ENCODE data around the gene CYB561D2.
A peak's percentile ranks its signal among the peaks of the same experiment; 100 is the strongest.

The CYB561D2 gene

DNA sequence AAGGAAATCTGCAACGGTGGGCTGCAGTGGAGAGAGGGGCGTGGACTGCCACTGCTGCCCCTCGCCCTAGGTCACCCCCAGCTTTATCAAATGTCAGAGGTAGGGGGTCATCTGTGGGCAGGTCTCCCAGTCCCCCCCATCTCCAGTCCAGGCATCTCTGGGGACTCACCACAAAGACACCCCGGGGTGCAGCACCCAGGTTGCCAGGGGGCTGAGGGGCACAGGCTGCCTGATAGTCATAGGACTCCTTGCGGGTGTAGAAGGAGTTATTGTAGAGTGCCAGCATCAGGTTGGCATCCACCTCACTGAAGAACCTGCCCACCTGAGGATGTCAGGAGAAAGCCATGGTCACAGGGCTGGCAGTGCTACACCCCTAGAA lies 15.2 kb downstream of the CYB561D2 start:
- no peak for DNase-seq

DNA sequence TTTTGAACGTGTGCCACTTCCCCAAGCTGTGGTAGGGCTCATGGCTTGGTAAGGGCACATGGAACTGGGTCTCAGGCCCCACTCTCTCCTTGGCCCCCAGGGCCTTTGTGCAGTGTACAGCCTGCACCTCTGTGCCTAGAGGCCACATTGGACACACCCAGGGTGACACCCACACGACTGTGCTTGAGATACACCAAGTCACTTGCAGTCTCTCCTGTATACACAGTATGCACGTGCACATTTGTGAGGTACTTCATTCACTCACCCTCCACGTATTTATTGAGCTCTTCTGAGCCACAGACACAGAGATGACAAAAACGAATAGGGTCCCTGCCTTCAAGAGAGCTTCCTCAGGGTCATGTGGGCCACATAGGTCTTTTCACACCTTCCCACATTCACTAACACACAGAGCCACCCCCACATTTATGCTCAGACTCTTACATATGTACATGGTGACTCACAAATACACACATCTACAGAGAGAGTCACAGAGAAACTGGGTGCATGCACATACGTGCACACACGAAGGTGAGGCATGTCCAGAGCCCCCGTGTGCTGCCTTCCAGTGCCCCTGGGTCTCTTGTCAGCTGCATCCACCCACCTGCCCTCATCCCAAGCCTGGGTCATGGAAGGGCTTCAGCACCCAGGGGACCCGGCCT lies 18.5 kb downstream of the CYB561D2 start:
- DNase-seq = no peak

DNA sequence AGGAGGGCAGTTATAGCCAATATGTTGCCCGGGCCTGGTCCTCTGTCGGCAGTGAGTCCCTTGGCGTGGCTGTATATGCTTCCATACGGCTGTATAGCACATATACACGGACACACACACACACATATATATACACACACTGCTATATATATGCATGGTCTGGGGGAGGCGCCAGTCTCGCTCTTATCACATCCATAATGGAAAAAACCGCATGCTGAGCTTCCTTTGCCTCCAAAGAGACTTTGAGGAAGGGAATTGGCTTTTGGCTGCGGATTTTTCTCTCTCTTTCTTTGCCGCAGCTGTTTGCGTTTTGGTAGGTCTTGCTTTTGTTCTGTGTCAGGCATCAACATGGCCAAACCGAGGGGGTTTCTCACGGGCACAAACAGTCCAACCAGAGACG lies 19.9 kb downstream of the CYB561D2 start:
- peak; percentile 49 for DNase-seq

GRCh38 chr3:50371133-50371685 lies 20.5 kb downstream of the CYB561D2 start:
- DNase-seq = peak; percentile 12

GRCh38 chr3:50372349-50372748 lies 21.7 kb downstream of the CYB561D2 start:
- DNase-seq = no peak

DNA sequence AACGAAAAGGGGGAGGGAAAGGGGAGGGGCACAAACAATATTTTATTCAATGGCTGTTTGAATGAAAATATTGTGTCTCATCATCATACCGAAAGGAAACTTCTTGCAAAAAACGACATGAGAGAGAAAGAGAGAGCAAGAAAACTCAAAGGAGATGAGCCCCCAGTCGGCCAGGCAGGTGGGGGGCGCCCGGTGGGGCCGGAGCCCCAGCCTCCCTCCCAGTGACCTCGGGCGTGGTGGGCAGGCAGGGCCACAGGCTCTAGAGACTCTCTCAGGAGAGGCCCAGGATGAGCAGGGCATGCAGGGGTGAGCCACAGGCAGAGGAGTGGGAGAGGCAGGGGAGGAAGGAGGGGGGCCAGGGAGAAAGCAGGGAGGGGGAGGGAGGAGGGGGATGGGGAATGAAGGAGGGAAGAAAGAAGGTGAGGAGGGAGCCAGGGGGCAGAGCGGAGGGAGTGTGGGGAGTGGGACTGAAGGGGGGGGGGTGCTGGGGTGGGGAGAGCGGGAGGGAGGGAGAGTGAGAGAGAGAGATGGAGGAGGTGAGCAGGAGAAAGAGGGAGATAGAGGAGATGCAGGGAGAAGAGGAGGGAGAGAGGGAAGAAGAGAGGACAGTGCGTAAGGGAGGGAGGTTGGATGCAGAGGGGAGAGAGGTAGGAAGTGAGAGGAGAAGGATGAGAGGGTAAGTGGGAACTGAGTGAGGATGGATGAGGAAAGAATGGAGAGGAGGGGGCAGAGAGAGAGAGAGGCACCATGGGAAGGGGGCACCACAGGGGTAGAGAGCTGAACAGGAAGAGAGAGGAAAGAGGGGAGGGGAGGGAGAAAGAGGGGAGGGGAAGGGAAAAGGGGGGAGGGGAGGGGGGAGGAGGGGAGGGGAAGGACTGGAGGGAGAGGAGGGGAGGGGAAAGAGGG lies 22.7 kb downstream of the CYB561D2 start:
- DNase-seq = no peak

DNA sequence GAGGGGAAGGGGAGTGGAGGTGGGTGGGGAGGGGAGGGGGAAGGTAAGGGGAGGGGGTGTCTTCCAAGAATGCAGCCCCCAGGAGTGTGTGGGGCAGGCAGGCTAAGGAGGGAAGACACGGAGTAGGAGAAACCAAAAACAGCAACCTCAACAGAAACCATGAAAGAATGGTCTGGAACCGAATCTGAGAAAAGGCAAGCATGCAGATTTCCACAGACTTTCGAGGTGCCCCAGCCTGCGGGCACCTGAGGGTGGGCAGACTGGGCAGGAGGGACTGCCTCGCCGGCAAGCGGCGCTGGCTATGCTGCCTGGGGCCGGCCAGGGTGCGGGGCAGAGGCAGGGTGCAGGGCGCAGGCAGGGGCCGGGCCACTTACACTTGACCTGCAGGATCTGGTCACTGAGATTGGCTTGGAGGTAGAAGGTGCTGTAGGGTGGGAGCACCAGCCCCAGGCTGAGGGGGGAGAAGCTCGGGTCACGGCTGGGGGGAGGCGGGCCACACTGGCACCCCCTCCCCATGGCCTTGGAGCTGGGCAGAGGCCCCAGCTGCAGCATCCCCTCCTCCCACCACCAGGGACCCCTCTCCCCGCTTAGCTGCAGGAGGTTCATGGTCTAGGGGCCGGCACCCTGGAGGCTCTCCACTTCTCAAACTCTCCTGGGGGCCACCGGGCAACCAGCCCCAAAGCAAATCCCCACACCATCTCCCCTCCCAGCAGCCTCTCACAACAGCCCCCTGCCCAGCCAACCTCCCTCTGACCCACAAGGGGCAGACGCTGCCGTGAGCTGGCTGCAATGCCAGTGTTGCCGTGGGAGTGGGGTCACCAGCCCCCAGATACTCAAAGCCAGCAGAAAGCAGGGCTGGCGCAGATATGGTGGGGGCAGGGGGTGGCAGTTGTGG lies 23.9 kb downstream of the CYB561D2 start:
- DNase-seq = no peak

DNA sequence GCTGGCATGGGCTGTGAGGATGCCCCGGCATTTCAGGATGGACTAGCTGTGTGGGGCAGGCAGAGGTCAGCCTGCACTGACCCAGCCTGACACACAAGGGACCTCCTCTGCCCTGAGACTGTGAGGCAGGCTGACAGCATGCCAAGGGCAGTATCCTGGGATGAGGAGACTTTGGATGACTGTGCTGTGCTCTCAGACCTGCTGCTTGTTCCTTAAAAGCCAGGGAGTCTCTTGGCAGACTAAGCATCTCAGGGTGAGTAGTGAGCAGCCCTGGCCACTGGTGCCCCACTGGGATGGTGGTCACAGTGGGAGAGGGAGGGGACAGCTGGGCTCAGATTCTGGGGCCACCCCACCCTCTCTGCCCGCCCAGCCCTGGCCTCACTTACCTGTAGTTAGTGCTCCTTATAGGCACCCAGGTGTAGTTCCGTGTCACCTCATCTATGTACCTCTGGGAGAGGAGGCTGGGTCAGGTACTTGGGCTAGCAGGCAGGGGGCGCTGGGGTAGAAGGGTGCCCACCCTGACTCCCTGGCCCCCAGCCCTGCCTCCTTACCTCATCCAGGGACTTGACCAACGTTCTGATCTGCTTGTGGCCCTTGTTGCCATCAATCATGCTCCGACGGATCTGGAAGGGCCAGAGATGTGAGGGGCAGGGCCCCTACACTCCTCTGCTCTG lies 24.7 kb downstream of the CYB561D2 start:
- DNase-seq = no peak

DNA sequence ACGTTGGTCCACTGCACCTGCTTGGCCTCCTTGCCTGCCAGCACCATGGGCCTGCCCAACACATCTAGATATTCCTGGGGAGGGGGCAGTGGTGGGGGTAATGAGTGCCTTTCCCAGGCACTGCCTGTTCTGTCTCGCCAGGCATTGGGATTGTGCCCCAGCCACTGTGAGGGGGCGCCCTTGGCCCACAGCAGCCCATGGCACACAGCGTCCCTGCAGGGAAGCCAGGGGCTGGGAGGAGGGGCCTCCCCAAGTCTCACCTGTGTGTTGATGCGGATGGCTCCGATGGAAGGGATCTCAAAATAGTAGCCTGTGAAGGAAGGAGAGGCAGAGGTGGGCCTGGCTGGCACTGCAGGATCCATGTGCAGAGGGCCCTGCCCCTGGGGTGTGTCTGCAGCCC lies 27.4 kb downstream of the CYB561D2 start:
- DNase-seq = no peak

DNA sequence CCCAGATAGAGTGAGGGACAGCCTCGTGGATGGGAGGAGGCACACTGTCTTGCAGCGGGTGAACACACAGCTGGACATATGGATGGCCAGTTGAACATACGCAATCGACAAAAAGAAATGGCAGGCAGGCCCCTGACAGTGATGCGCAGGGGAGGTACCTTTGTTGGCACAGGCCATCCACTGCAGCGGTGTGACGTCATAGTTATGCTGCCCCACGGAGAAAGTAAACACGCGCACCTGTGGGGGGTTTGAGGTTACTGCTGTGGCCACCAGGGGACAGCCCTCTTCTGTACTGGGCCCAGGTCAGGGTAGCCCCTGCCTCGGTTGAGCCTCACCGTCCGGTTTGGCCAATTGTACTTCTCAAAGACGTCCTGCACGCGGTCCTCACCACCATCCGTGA lies 28.1 kb downstream of the CYB561D2 start:
- DNase-seq = no peak

DNA sequence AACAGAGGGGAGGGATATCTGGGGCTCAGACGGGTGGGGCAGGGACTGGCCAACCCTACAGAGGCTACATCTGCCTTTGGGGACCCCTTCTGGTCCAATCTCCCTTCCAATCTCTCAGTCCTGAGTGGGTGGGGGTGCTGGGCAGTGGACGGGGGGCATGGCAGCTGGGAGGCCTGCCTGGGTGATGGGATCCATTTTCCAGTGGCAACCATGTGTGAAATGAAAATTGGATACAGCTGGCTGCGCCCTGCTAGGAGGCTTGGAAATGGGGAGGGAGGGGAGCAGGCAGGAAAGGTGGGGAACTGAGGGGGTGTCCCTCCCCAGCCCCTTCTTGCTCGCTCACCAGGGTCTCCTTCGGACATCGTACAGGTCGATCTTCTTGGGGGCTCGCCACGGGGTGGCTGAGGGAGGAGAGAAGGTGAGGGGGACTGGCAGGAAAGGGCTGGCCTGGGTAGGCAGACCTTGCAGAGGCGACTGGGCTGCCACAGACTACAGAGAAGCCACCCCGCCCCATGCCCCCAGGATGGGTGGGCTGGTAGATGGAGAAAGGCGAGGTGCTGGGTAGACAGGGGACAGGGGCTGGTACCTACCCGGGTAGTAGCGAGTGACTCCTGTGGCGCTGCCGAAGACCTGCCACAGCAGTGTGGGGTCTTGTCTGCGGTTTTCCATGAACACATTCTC lies 29.9 kb downstream of the CYB561D2 start:
- DNase-seq = no peak

DNA sequence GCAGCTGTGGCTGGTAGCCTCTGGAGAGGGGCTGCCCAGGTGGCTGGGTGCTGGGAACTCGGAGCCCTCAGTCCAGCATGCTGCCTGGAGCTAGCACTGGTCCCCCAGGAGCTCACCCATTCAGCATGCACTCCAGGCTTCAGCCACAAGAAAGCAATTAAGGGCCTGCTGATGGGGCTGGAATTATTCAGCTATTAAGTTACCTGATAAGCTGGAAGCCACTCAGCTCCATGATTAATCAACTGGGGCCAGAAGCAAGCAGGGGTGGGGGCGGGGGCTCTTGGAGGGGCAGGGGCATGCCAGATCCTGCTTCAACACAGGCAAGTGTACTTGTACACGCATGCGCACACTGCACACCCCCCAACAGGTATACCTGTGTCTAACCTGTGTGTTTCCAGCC lies 30.7 kb downstream of the CYB561D2 start:
- no peak for DNase-seq

GRCh38 chr3:50382722-50383121 lies 32.1 kb downstream of the CYB561D2 start:
- no peak for DNase-seq

GRCh38 chr3:50383750-50384149 lies 33.1 kb downstream of the CYB561D2 start:
- DNase-seq = no peak

- no peak for DNase-seq
Observed at GRCh38 chr3:50385754-50386153, 35.1 kb downstream of the CYB561D2 start.

DNA sequence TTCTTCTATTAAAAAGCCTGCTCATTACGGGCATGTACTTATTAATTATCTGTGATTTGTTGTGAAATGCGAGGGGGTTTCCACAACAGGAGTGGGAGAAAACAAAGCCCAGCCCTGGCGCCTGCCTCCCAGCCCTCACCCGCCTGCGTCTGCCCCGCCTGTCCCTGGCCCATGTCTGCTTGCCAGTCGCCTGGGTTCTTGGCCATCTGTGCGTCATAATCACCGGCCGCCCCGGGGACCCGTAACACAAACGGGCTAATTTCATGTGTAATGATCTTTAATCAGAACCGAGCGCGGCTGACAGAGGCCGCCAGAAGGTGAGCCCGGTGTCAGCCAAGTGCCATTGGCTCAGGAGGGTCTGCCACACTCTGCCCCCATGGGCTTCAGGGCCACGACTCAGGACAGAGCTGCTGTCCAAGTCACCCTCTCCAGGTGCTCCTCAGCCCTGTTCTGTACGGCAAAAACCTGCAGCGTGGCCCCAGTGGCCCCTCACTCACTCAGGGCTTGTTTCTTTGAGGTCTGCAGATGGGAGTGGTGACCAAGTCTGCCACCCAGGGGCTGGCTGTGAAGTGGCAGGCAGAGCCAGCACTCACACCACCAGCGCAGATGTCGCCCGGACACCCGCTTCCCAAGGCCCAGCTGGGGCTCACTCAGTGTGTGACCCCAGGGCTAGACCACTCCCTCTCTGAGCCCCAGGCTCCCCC lies 37.5 kb downstream of the CYB561D2 start:
- DNase-seq = peak; percentile 15

GRCh38 chr3:50388720-50389413 lies 38.2 kb downstream of the CYB561D2 start:
- DNase-seq = peak; percentile 29

GRCh38 chr3:50389414-50389767 lies 38.7 kb downstream of the CYB561D2 start:
- no peak for DNase-seq

GRCh38 chr3:50390508-50391224 lies 40.0 kb downstream of the CYB561D2 start:
- no peak for DNase-seq
